ENCODE data around the gene MAP7D3. TPM values are rescaled to one million over a fixed set of nuclear protein-coding genes. Genes with fewer than 3 reads are reported as not detected.

MAP7D3 gene
- total and polyA plus RNA-seq, 10 of the 15 experiments (the other 5 are each of a cell fraction or from before 2014, with no cell fraction given) = 9.1 to 24.0 (median 11.0) TPM

DNA sequence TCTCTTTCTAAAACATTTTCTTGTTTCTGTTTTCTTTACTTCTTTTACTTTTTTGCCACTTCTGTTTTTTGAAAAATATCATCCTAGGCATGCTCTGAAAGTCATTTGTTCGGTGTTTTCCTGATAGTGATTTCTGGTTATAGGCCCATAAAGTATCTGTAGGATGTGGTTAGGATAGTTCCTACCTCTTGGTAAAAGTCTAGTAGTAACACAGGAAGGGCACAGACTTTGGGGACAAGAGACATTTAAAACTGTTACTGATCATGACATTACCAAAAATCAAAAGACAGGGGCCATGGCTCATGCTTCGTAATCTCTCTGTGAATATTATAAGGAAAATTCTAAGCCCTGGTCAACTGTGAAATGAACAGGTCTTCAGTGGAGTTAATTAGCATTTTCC, 59.1 kb downstream of the MAP7D3 start:
- no peak overlapping the region for H3K9ac ChIP-seq (ENCODE audit: control insufficient read depth, insufficient read depth, low read length)
- no TSS peak for BruUV-seq (replicated peaks)
- SMC1A ChIA-PET (ENCODE audit: uncharacterized antibody, unreplicated experiment) = no interaction called here
- H3K27me3 ChIP-seq (replicated peaks in 1 of 2; ENCODE audit: control insufficient read depth in 2 of 2, insufficient read depth in 2 of 2, low read length in 1 of 2) = no peaks in the 10 kb centered on the region; a peak in 1 of 4 replicates
- H2AFZ ChIP-seq (ENCODE audit: control insufficient read depth, low read depth, low read length) = no peak overlapping the region
- no peaks in the 10 kb centered on the region for H3K36me3 ChIP-seq (ENCODE audit: control insufficient read depth in 2 of 2, insufficient read depth in 2 of 2, low read length in 1 of 2)
- RAD21 ChIA-PET (ENCODE audit: unreplicated experiment) = no interaction called here
- H3K4me1 ChIP-seq (ENCODE audit: control insufficient read depth, insufficient read depth, low read length) = no peaks in the 10 kb centered on the region
- CTCF ChIA-PET = no interaction called here
- no peak overlapping the region for H3K4me3 ChIP-seq
- ATAC-seq (no peak), FAIRE-seq (no peak), DNase-seq (ENCODE audit: low read depth, low spot score) (no peak)
- no peaks in the 10 kb centered on the region for H3K79me2 ChIP-seq (ENCODE audit: control insufficient read depth, insufficient read depth, low read length)
- in situ Hi-C loops (cut with MboI) (no loop called here), intact Hi-C loops (cut with micrococcal nuclease; ENCODE audit: unreplicated experiment) (no loop called here)
- POLR2A ChIA-PET = no interaction called here
- WGBS (ENCODE audit: insufficient coverage, insufficient replicate concordance, low lambda C conversion rate, missing lambda C conversion rate) = 26% methylated on average over 2 of the region's 2 CpGs
- no peak overlapping the region for H3K27ac ChIP-seq (ENCODE audit: control insufficient read depth, insufficient read depth)
- no peaks in the 10 kb centered on the region for H3K9me3 ChIP-seq (replicated peaks; ENCODE audit: control insufficient read depth, insufficient read depth, low read length)
- no peaks in the 10 kb centered on the region for H4K20me1 ChIP-seq (ENCODE audit: control insufficient read depth, insufficient read depth)
- H3K4me2 ChIP-seq (ENCODE audit: control insufficient read depth, insufficient read depth) = no peak overlapping the region
- TF ChIP-seq, protein P1, sequence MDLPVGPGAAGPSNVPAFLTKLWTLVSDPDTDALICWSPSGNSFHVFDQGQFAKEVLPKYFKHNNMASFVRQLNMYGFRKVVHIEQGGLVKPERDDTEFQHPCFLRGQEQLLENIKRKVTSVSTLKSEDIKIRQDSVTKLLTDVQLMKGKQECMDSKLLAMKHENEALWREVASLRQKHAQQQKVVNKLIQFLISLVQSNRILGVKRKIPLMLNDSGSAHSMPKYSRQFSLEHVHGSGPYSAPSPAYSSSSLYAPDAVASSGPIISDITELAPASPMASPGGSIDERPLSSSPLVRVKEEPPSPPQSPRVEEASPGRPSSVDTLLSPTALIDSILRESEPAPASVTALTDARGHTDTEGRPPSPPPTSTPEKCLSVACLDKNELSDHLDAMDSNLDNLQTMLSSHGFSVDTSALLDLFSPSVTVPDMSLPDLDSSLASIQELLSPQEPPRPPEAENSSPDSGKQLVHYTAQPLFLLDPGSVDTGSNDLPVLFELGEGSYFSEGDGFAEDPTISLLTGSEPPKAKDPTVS (IDR thresholded peaks at IDR 0.05; ENCODE audit: low read depth, low read length) = no peak
- TF ChIP-seq RAD21 (IDR thresholded peaks at IDR 0.05; ENCODE audit: insufficient read depth, low read depth, low read length) = no peak
- TF ChIP-seq NFYB (IDR thresholded peaks at IDR 0.05; ENCODE audit: insufficient read depth, low read depth, low read length) = no peak
- TF ChIP-seq SPI1 (IDR thresholded peaks at IDR 0.05; ENCODE audit: borderline replicate concordance, insufficient read depth, low read depth, low read length) = no peak
- TF ChIP-seq HDAC6 (IDR thresholded peaks at IDR 0.05; ENCODE audit: unreplicated experiment) = no peak
- TF ChIP-seq, protein P2, sequence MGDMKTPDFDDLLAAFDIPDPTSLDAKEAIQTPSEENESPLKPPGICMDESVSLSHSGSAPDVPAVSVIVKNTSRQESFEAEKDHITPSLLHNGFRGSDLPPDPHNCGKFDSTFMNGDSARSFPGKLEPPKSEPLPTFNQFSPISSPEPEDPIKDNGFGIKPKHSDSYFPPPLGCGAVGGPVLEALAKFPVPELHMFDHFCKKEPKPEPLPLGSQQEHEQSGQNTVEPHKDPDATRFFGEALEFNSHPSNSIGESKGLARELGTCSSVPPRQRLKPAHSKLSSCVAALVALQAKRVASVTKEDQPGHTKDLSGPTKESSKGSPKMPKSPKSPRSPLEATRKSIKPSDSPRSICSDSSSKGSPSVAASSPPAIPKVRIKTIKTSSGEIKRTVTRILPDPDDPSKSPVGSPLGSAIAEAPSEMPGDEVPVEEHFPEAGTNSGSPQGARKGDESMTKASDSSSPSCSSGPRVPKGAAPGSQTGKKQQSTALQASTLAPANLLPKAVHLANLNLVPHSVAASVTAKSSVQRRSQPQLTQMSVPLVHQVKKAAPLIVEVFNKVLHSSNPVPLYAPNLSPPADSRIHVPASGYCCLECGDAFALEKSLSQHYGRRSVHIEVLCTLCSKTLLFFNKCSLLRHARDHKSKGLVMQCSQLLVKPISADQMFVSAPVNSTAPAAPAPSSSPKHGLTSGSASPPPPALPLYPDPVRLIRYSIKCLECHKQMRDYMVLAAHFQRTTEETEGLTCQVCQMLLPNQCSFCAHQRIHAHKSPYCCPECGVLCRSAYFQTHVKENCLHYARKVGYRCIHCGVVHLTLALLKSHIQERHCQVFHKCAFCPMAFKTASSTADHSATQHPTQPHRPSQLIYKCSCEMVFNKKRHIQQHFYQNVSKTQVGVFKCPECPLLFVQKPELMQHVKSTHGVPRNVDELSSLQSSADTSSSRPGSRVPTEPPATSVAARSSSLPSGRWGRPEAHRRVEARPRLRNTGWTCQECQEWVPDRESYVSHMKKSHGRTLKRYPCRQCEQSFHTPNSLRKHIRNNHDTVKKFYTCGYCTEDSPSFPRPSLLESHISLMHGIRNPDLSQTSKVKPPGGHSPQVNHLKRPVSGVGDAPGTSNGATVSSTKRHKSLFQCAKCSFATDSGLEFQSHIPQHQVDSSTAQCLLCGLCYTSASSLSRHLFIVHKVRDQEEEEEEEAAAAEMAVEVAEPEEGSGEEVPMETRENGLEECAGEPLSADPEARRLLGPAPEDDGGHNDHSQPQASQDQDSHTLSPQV (IDR thresholded peaks at IDR 0.05) = no peak
- TF ChIP-seq, protein P3, sequence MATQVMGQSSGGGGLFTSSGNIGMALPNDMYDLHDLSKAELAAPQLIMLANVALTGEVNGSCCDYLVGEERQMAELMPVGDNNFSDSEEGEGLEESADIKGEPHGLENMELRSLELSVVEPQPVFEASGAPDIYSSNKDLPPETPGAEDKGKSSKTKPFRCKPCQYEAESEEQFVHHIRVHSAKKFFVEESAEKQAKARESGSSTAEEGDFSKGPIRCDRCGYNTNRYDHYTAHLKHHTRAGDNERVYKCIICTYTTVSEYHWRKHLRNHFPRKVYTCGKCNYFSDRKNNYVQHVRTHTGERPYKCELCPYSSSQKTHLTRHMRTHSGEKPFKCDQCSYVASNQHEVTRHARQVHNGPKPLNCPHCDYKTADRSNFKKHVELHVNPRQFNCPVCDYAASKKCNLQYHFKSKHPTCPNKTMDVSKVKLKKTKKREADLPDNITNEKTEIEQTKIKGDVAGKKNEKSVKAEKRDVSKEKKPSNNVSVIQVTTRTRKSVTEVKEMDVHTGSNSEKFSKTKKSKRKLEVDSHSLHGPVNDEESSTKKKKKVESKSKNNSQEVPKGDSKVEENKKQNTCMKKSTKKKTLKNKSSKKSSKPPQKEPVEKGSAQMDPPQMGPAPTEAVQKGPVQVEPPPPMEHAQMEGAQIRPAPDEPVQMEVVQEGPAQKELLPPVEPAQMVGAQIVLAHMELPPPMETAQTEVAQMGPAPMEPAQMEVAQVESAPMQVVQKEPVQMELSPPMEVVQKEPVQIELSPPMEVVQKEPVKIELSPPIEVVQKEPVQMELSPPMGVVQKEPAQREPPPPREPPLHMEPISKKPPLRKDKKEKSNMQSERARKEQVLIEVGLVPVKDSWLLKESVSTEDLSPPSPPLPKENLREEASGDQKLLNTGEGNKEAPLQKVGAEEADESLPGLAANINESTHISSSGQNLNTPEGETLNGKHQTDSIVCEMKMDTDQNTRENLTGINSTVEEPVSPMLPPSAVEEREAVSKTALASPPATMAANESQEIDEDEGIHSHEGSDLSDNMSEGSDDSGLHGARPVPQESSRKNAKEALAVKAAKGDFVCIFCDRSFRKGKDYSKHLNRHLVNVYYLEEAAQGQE (IDR thresholded peaks at IDR 0.05; ENCODE audit: low read depth, low read length) = no peak
- TF ChIP-seq EGR1 (IDR thresholded peaks at IDR 0.05; ENCODE audit: borderline replicate concordance in 1 of 2, low read depth in 2 of 2, low read length in 2 of 2) = no peak
- no peak for TF ChIP-seq CBX5 (IDR thresholded peaks at IDR 0.05; ENCODE audit: low read depth)
- TF ChIP-seq, protein P4, sequence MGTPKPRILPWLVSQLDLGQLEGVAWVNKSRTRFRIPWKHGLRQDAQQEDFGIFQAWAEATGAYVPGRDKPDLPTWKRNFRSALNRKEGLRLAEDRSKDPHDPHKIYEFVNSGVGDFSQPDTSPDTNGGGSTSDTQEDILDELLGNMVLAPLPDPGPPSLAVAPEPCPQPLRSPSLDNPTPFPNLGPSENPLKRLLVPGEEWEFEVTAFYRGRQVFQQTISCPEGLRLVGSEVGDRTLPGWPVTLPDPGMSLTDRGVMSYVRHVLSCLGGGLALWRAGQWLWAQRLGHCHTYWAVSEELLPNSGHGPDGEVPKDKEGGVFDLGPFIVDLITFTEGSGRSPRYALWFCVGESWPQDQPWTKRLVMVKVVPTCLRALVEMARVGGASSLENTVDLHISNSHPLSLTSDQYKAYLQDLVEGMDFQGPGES (IDR thresholded peaks at IDR 0.05) = no peak

Data from GM12878 (cell line).